ENCODE data around the gene FAAH.

Gene FAAH

GRCh38 chr1:46401154-46401913, 7.2 kb downstream of the FAAH start:
- no peak for DNase-seq

GRCh38 chr1:46401964-46402626, 8.0 kb downstream of the FAAH start:
- DNase-seq, result peak; percentile 88

- no peak for DNase-seq
These were observed 9.8 kb downstream of the FAAH start for GRCh38 chr1:46403916-46404315.

- no peak for DNase-seq
These were observed 10.5 kb downstream of the FAAH start for GRCh38 chr1:46404482-46405196.

GRCh38 chr1:46405197-46405555, 11.1 kb downstream of the FAAH start:
- DNase-seq, result no peak

- DNase-seq, result no peak
These were observed 11.6 kb downstream of the FAAH start for GRCh38 chr1:46405724-46406123.

- no peak for DNase-seq
These were observed 12.9 kb downstream of the FAAH start for GRCh38 chr1:46406881-46407608.

- no peak for DNase-seq
These were observed 13.5 kb downstream of the FAAH start for GRCh38 chr1:46407636-46408035.

- DNase-seq, result no peak
These were observed 14.4 kb downstream of the FAAH start for GRCh38 chr1:46408356-46409062.

GRCh38 chr1:46409063-46409372, 14.9 kb downstream of the FAAH start:
- DNase-seq, result no peak

- DNase-seq, result no peak
These were observed 16.3 kb downstream of the FAAH start for GRCh38 chr1:46410156-46411009.

GRCh38 chr1:46411010-46411405, 16.9 kb downstream of the FAAH start:
- no peak for DNase-seq

GRCh38 chr1:46411601-46412341, 17.7 kb downstream of the FAAH start:
- no peak for DNase-seq

GRCh38 chr1:46412893-46413595, 18.9 kb downstream of the FAAH start:
- no peak for DNase-seq

- peak; percentile 8 for DNase-seq
These were observed 19.5 kb downstream of the FAAH start for GRCh38 chr1:46413596-46413985.

GRCh38 chr1:46415514-46415913, 21.4 kb downstream of the FAAH start:
- DNase-seq, result no peak

GRCh38 chr1:46418976-46419375, 24.9 kb downstream of the FAAH start:
- DNase-seq, result no peak

- DNase-seq, result no peak
These were observed 26.4 kb downstream of the FAAH start for GRCh38 chr1:46420533-46420915.

GRCh38 chr1:46421739-46422138, 27.6 kb downstream of the FAAH start:
- no peak for DNase-seq

GRCh38 chr1:46422261-46422871, 28.2 kb downstream of the FAAH start:
- DNase-seq, result no peak

All from midbrain (tissue), 1 donor.